ENCODE data around the gene ACTR8. TPM values are rescaled to one million over a fixed set of nuclear protein-coding genes. Genes with fewer than 3 reads are reported as not detected.

ACTR8 gene
- total RNA-seq, 1 experiment from 2014 or later, result 47.5 TPM

- Histone ChIP-seq H3K9me2 (replicated peaks; ENCODE audit: low read length) (no peaks in the 10 kb centered on the region), H3K4me1 (ENCODE audit: insufficient read depth, low read length) (no peaks in the 10 kb centered on the region), H2AFZ (ENCODE audit: low read length) (no peak overlapping the region), H3F3A (ENCODE audit: low read length, unreplicated experiment) (no peaks in the 10 kb centered on the region), H3K4me2 (ENCODE audit: low read length) (no peak overlapping the region), H4K20me1 (ENCODE audit: low read length) (no peaks in the 10 kb centered on the region), H3K27me3 (ENCODE audit: low read length) (no peaks in the 10 kb centered on the region), H3K79me2 (ENCODE audit: low read length) (no peaks in the 10 kb centered on the region), H3K9ac (ENCODE audit: low read length) (no peak overlapping the region), H3K27ac (ENCODE audit: low read length) (no peak overlapping the region), H3K36me3 (ENCODE audit: low read depth, low read length) (0 out of 2 replicates have a peak, but pooled peaks cover 3% of the 10 kb centered on the region), H3K4me3 (ENCODE audit: low read length) (no peak overlapping the region), H3K9me3 (ENCODE audit: low read length) (no peaks in the 10 kb centered on the region)
- no TSS peak for BruUV-seq (replicated peaks)
- CTCF ChIA-PET, result no interaction called here
- ATAC-seq, result no peak
- POLR2A ChIA-PET (ENCODE audit: unreplicated experiment), result no interaction called here
- TF ChIP-seq EZH2 (IDR thresholded peaks at IDR 0.05; ENCODE audit: low read length, unreplicated experiment) (no peak), CTCF (conservative IDR thresholded peaks at IDR 0.05; ENCODE audit: low read depth, low read length) (no peak), EZH2phosphoT487 (IDR thresholded peaks at IDR 0.05; ENCODE audit: borderline replicate concordance, low read length) (no peak)
- intact Hi-C loops (cut with micrococcal nuclease), result no loop called here
- DNase-seq, result no peak
Observed at GRCh38 chr3:53859178-53859577, 22.8 kb downstream of the ACTR8 start.

GRCh38 chr3:53858096-53858741, 23.7 kb downstream of the ACTR8 start:
- Histone ChIP-seq H3K4me2 (ENCODE audit: low read length) (no peak overlapping the region), H4K20me1 (ENCODE audit: low read length) (no peaks in the 10 kb centered on the region), H3K79me2 (ENCODE audit: low read length) (no peaks in the 10 kb centered on the region), H3F3A (ENCODE audit: low read length, unreplicated experiment) (no peaks in the 10 kb centered on the region), H3K9me3 (ENCODE audit: low read length) (no peaks in the 10 kb centered on the region), H3K36me3 (ENCODE audit: low read depth, low read length) (0 out of 2 replicates have a peak, but pooled peaks cover 3% of the 10 kb centered on the region), H3K4me3 (ENCODE audit: low read length) (no peak overlapping the region), H3K4me1 (ENCODE audit: insufficient read depth, low read length) (no peaks in the 10 kb centered on the region), H3K9ac (ENCODE audit: low read length) (no peak overlapping the region), H2AFZ (ENCODE audit: low read length) (no peak overlapping the region), H3K9me2 (replicated peaks; ENCODE audit: low read length) (no peaks in the 10 kb centered on the region), H3K27me3 (ENCODE audit: low read length) (no peaks in the 10 kb centered on the region), H3K27ac (ENCODE audit: low read length) (no peak overlapping the region)
- TF ChIP-seq CTCF (conservative IDR thresholded peaks at IDR 0.05; ENCODE audit: low read depth, low read length), result no peak
- TF ChIP-seq EZH2 (IDR thresholded peaks at IDR 0.05; ENCODE audit: low read length, unreplicated experiment), result no peak
- no peak for TF ChIP-seq EZH2phosphoT487 (IDR thresholded peaks at IDR 0.05; ENCODE audit: borderline replicate concordance, low read length)
- intact Hi-C loops (cut with micrococcal nuclease), result no loop called here
- POLR2A ChIA-PET (ENCODE audit: unreplicated experiment), result interaction anchor here (0.7 kb wide), 1 partner anchor 1088 kb away, joined by 3 read pairs; no protein-coding TSS in a partner anchor
- CTCF ChIA-PET, result no interaction called here
- no peak for DNase-seq
- no peak for ATAC-seq
- no TSS peak for BruUV-seq (replicated peaks)

GRCh38 chr3:53856964-53857363, 25.0 kb downstream of the ACTR8 start:
- Histone ChIP-seq H3K27me3 (ENCODE audit: low read length) (no peaks in the 10 kb centered on the region), H3F3A (ENCODE audit: low read length, unreplicated experiment) (no peaks in the 10 kb centered on the region), H3K27ac (ENCODE audit: low read length) (no peak overlapping the region), H3K79me2 (ENCODE audit: low read length) (no peaks in the 10 kb centered on the region), H4K20me1 (ENCODE audit: low read length) (no peaks in the 10 kb centered on the region), H3K4me1 (ENCODE audit: insufficient read depth, low read length) (no peaks in the 10 kb centered on the region), H2AFZ (ENCODE audit: low read length) (no peak overlapping the region), H3K9me3 (ENCODE audit: low read length) (no peaks in the 10 kb centered on the region), H3K4me2 (ENCODE audit: low read length) (no peak overlapping the region), H3K9me2 (replicated peaks; ENCODE audit: low read length) (no peaks in the 10 kb centered on the region), H3K9ac (ENCODE audit: low read length) (no peak overlapping the region), H3K4me3 (ENCODE audit: low read length) (no peak overlapping the region), H3K36me3 (ENCODE audit: low read depth, low read length) (0 out of 2 replicates have a peak, but pooled peaks cover 3% of the 10 kb centered on the region)
- ChIA-PET CTCF (no interaction called here), POLR2A (ENCODE audit: unreplicated experiment) (no interaction called here)
- ATAC-seq (no peak), DNase-seq (no peak)
- TF ChIP-seq CTCF (conservative IDR thresholded peaks at IDR 0.05; ENCODE audit: low read depth, low read length) (no peak), EZH2phosphoT487 (IDR thresholded peaks at IDR 0.05; ENCODE audit: borderline replicate concordance, low read length) (no peak), EZH2 (IDR thresholded peaks at IDR 0.05; ENCODE audit: low read length, unreplicated experiment) (no peak)
- no TSS peak for BruUV-seq (replicated peaks)
- intact Hi-C loops (cut with micrococcal nuclease), result no loop called here

Measured in PC-3 (cell line).